HG02884 (cell line): ENCODE data around the gene HSPB8.
"Not testable (repeated sequence)": the region's sequence is repeated elsewhere in the genome, so short reads cannot be mapped to it uniquely, and the experiment has no call there.

ENCODE experiments used
- ATAC-seq: cut with Tn5 transposase; IDR thresholded peaks from one replicate; pipeline ENCODE4 v1.9.1; 2021; ENCODE audit warnings: mild to moderate bottlenecking, moderate library complexity; ENCODE audit not compliant: unreplicated experiment

Gene HSPB8

GRCh38 chr12:119204671-119205285 lies 26.0 kb downstream of the HSPB8 start:
- ATAC-seq = no peak

GRCh38 chr12:119206348-119207062 lies 27.8 kb downstream of the HSPB8 start:
- no peak for ATAC-seq

- ATAC-seq = no peak
Observed at GRCh38 chr12:119207063-119207560, 28.4 kb downstream of the HSPB8 start.

- ATAC-seq = no peak
Observed at GRCh38 chr12:119208626-119209061, 29.9 kb downstream of the HSPB8 start.

- no peak for ATAC-seq
Observed at GRCh38 chr12:119211884-119212283, 33.2 kb downstream of the HSPB8 start.

- no peak for ATAC-seq
Observed at GRCh38 chr12:119216084-119216483, 37.4 kb downstream of the HSPB8 start.

- not testable (repeated sequence) for ATAC-seq
Observed at GRCh38 chr12:119218875-119219274, 40.1 kb downstream of the HSPB8 start.

- ATAC-seq = no peak
Observed at GRCh38 chr12:119222222-119222951, 43.7 kb downstream of the HSPB8 start.

GRCh38 chr12:119225454-119225853 lies 46.7 kb downstream of the HSPB8 start:
- ATAC-seq = no peak

GRCh38 chr12:119227292-119227691 lies 48.6 kb downstream of the HSPB8 start:
- no peak for ATAC-seq

GRCh38 chr12:119229205-119229604 lies 50.5 kb downstream of the HSPB8 start:
- no peak for ATAC-seq

- no peak for ATAC-seq
Observed at GRCh38 chr12:119229837-119230236, 51.1 kb downstream of the HSPB8 start.

GRCh38 chr12:119230807-119231206 lies 52.1 kb downstream of the HSPB8 start:
- ATAC-seq = no peak

GRCh38 chr12:119231774-119232173 lies 53.0 kb downstream of the HSPB8 start:
- ATAC-seq = no peak

GRCh38 chr12:119235197-119235751 lies 56.5 kb downstream of the HSPB8 start:
- ATAC-seq = no peak

GRCh38 chr12:119236372-119236771 lies 57.6 kb downstream of the HSPB8 start:
- ATAC-seq = no peak

GRCh38 chr12:119239040-119239439 lies 60.3 kb downstream of the HSPB8 start:
- ATAC-seq = no peak

GRCh38 chr12:119241049-119241448 lies 62.3 kb downstream of the HSPB8 start:
- no peak for ATAC-seq

- no peak for ATAC-seq
Observed at GRCh38 chr12:119241580-119242169, 62.9 kb downstream of the HSPB8 start.
